Placental pericyte (primary cell): Measurements from ENCODE around the gene MIXL1. TPM values are rescaled to one million over a fixed set of nuclear protein-coding genes. Genes with fewer than 3 reads are reported as not detected.

Source experiments
- total RNA-seq: library from RNA; depleted of rRNA; stranded (reverse); fragments of >200 nt; gene quantifications from 2 replicates; pipeline ENCODE4 v1.2.3, GENCODE V29; 2012

The MIXL1 gene
- 0.44 TPM in 1 of 2 replicates, not detected in the other for total RNA-seq

GRCh38 chr1:226223157-226223785 is at the start of gene MIXL1:
Gene MIXL1 (plus strand): TSS chr1:226223664. CDS start chr1:226223682, 18 bp downstream.

GRCh38 chr1:226186124-226187018 is 37.1 kb upstream of the MIXL1 start, which contains the start of gene ACBD3:
Gene ACBD3 (minus strand): TSS chr1:226186741. CDS start chr1:226186675, 66 bp downstream.

Other genes starting within 250 kb of the MIXL1 start
- 33.3 and 36.8 TPM in 2 replicates for gene SDE2, start 224.3 kb upstream of the MIXL1 start, total RNA-seq
- gene H3-3A, start 160.9 kb upstream of the MIXL1 start, total RNA-seq = 99.8 and 121 TPM in 2 replicates
- 74.6 and 99.2 TPM in 2 replicates for gene ACBD3, start 36.9 kb upstream of the MIXL1 start, total RNA-seq
- 1.8 and 11.7 TPM in 2 replicates for gene LIN9, start 85.5 kb downstream of the MIXL1 start, total RNA-seq
- 51.0 and 104 TPM in 2 replicates for gene PARP1, start 184.4 kb downstream of the MIXL1 start, total RNA-seq